Epidermal melanocyte (primary cell): ENCODE data around the gene YY1.

ENCODE experiments used
- DNase-seq: peaks from one replicate; pipeline ENCODE4 v3.0.0; 2011; ENCODE audit warnings: low spot score; ENCODE audit not compliant: insufficient read length

Gene YY1

GRCh38 chr14:100312877-100313400 is 74.0 kb downstream of the YY1 start:
- no peak for DNase-seq

- DNase-seq = no peak
Measured at GRCh38 chr14:100313464-100314230, 74.7 kb downstream of the YY1 start.

- no peak for DNase-seq
Measured at GRCh38 chr14:100314724-100315123, 75.8 kb downstream of the YY1 start.

- no peak for DNase-seq
Measured at GRCh38 chr14:100317389-100317788, 78.4 kb downstream of the YY1 start.

GRCh38 chr14:100317912-100318808 is 79.2 kb downstream of the YY1 start:
- DNase-seq = peak; percentile 74

DNA sequence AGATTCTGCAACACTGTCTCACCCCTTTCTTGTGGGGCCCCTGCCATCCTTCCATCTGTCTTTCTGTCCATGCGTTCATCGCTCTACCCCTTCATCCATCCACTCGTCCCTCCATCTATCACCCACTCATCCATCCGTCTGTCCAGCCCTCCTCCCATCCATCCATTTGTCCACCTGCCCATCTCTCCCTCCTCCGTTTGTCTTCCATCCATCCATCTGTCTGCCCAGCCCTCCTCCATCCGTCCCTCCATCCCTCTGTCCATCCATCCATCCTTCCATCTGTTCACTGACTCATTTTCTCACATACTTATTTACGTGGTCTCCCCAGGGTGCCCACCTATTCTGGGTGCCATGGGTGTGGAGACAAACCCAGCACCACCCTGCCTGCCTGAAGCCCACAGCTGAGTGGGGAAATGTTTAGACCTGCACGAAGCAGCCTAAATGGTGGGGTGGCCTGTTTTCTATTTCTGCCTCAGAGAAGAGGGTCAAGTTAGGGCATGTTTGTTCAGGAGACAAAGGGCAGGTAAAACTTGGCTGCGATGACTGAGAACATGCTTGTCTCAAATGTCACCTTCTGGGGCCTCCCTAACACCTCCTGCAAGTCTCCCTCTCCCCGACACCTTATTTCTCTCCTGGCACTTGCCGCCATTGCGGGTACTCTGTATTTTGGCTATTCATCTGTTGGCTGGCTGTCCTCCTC is 81.4 kb downstream of the YY1 start:
- no peak for DNase-seq

DNA sequence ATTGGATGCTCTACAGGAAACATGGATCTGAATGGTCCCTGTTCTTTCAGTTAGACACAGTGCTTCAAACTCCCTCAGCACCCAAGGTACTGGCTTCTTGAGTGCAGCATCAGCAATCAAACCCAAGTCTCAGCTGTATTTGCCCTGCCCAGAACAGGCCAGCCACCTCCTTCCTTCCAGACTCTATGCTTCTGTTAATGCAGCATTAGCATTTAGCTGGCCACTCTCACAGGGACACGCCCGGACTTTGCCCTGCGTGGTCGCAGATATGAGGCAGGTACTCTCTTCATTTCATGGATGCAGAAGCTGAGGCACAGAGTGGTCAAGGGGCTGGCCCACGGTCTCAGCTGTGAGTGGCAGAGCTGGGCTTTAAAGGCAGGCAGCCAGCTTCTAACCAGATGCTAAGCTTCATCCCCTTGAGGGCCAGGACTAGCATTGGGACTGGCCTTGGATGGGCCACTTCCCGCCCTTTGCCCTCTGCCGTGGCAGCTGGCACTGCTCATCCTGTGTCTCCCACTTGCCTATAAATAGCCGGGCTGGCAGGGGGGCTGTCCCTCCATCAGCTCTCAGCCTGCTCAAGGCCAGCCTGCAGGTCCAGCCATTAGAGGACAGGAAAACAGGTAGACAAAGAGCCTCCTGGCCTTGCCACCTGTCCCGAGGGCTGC is 82.7 kb downstream of the YY1 start:
- no peak for DNase-seq

GRCh38 chr14:100322138-100322957 is 83.4 kb downstream of the YY1 start:
- DNase-seq = no peak

DNA sequence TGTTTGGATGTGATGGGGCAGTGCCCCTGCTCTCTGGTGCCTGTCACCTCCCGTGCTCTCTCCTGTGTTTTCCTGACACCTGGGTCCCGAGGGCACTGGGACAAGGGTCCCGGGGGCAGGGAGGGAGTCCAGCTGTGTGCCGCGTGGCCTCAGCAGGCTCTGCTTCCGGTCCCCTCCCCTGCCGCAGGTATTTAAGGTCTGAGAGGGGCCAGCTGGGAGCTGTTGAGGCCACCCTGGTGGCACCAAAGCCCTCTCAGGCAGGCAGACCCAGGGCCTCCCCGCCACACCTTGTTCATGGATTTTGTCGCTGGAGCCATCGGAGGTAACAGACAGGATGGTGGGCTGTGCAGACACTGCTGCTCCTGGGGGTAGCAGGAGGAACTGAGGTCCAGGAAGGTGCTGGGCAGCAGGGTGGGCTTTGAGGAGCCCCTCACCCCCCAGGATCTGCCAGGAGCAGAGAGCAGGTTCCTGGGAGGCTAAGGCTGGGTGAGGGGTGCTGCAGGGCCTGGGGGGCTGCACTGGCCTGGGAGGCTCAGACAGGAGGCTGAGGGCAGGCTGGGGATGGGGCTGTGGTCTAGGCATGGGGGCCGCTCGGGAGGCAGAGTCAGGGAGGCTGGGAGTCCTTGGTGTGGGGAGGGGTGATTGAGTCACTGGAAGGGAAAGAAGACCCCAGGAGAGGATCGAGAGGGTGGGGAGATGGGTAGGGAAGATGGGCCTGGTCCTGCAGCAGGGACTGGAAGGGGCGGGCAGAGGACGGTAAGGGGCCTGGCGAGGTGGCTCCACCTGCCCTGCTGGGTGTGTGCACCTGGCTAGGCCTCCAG is 84.4 kb downstream of the YY1 start, which contains the start of gene SLC25A47:
TSS of gene SLC25A47 (plus strand) at position 219 of the 821 bp plus-strand sequence. CDS start at position 295, 76 bp downstream.
- DNase-seq = no peak

- DNase-seq = no peak
Measured at GRCh38 chr14:100323942-100324307, 85.0 kb downstream of the YY1 start.

DNA sequence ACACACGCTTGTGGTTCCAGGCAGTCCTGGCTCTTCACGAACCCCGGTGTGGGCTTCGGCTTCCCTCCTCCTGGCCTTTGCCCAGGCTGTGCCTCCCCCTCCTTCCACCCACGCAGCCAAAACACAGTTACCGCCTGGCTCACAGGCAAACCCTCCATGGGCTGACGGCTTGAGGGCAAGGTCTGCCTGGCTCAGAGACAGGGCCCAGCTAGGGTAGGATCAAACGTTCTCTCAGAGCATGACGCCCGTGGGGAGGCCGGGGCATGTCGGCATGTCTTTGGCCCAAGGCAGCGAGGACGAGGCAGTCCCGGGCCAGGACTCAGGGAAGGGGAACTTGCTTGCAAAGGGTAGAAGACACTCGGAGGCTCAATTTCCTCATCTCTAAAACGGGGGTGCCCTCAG is 86.3 kb downstream of the YY1 start:
- no peak for DNase-seq

GRCh38 chr14:100325958-100326357 is 87.0 kb downstream of the YY1 start:
- DNase-seq = no peak

DNA sequence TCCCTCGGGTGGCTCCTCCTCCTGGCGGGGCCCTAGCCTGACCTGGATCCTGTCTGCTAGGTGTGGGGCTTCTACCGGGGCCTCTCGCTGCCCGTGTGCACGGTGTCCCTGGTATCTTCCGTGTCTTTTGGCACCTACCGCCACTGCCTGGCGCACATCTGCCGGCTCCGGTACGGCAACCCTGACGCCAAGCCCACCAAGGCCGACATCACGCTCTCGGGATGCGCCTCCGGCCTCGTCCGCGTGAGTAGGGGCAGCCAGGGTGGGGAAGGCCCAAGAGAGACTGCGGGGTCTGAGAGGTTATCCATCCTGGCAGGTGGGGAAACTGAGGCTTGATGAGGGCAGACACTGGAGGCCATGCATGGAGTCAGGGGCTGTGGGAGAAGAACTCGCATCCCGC is 88.2 kb downstream of the YY1 start:
- DNase-seq = no peak

DNA sequence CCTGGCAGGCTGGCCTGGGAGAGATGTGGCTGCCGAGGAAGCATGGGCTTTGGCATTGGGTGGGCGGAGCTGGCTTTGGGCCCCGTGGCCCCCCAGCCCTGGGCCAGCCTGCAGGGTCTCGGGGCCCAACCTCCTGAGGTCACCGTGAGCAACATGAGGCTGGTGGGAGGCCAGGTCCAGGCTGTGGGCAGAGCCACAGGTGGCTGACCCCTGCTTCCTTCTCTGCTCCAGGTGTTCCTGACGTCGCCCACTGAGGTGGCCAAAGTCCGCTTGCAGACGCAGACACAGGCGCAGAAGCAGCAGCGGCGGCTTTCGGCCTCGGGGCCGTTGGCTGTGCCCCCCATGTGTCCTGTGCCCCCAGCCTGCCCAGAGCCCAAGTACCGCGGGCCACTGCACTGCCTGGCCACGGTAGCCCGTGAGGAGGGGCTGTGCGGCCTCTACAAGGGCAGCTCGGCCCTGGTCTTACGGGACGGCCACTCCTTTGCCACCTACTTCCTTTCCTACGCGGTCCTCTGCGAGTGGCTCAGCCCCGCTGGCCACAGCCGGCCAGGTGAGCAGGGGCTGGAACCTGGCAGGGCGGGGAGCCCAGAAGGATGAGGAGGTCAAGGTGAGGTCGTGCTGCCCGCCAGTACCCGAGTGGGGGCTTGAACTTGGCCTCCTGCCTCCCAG is 89.7 kb downstream of the YY1 start:
- DNase-seq = no peak

- DNase-seq = no peak
Measured at GRCh38 chr14:100329233-100330006, 90.5 kb downstream of the YY1 start.

DNA sequence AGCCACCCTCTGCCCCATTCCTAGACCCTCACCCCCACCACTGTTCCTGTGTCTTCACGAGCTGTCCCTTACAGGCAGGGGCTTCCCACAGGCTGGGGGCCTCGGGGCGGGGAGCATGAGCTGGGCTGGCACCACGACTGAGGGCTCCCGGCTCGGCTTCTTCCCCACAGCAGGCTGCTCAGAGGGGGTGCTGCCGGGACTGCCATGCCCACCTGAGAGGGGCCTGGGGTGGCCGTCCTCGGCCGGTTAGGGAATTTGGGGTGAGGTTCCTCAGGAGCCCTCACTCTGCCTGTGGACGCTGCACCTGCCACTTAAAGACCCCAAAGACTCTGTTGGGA is 91.0 kb downstream of the YY1 start:
- no peak for DNase-seq

- DNase-seq = no peak
Measured at GRCh38 chr14:100330388-100330931, 91.5 kb downstream of the YY1 start.
